NCI-H2227 treated with DMSO at 0.1 percent for 48 hours (cell line): ENCODE data around the gene AKR1C1.
"Not testable (repeated sequence)": the region's sequence is repeated elsewhere in the genome, so short reads cannot be mapped to it uniquely, and the experiment has no call there.

Experiments
- DNase-seq: peaks from one replicate; lab custom pipeline; 2025; lab: John Stamatoyannopoulos, UW

Gene AKR1C1

DNA sequence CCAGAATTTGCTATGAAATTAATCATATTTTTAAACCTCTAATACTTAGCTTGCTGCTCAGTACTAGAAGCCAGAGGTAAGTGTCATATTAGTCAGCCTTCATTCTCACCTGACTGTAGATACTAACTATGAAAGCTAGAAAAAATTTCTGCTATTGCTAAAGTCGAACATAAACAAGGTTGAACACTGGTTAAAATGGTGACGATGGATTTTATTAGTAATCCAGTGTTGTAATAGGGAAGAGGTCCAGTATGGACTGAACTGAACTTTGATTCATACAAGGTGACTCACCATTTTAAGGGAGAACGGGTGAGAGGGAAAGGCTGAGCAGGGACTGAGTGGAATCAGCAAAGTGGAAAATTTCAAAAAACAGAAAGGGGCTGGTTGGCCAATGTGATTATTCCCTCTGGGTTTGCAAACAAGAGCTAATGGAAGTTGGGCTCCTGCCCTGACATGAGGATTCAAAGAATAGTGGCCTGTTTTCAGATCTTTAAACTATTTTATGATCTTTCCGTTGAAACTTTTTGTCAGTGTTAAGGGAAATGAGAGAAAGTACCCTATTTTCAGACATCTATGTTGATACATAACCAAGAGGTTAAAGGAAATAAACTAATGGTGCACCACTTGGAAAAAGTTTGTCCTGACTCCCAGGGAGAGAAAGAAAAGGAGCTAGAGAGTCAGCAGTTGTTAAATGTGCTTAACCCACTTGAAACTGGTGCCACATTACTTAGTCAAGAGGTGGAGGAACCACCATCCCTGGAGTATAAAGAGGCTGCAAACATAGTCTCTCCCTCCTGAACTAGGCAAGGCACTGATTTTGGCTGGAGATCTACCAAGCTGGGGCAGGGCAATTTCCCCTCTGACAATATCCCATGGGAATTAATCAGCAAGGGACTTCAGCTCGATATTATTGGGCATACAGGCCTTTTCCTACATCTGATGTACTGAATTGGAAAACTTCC lies 15.3 kb upstream of the AKR1C1 start:
- no peak for DNase-seq

DNA sequence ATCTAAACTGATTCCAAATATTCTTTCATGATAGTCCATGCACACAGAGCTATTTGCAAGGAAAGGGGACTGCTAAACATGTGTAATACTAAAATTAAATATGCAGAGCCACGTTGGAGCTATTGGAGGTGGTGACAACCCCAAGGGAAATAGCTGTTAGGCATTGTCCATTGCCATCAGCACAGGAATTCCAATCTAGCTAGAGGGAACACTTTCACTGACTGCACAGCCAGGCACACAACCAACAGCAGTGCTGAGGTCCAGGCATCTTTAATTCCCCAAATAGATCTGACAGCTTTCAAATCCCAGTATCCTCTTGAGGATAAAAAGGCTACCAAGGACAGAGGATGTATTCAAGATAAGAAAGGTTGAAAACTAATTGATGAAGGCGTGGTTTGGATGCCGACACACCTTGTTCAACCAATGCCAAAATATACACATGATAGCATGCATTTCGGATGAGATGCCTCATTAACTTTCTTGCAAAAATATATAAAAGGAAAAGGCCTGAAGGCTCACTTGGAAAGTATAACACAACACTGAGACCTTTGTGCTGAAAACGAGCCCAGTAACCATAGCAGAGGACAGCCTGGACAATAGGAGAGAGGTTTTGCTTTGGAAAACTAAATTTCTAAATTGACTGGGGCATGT lies 11.6 kb upstream of the AKR1C1 start:
- not testable (repeated sequence) for DNase-seq

DNA sequence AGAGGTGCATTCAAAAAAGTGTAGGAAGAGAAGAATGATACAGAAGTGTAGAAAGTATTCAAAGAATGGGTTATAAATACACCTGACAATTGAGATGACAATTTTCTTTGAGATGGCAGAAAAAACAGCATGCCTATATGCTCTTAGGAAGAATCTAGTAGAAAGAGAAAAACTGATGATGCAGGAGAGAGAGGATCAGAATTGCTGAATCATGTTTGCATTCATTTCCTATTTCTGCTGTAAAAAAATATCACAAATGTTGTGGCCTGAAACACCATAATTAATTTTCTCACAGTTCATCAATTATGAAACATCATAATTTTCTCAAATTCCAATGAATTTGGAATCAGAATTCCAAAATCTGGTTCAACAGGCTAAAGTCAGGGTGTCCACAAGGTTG lies 9.8 kb upstream of the AKR1C1 start:
- DNase-seq: no peak

DNA sequence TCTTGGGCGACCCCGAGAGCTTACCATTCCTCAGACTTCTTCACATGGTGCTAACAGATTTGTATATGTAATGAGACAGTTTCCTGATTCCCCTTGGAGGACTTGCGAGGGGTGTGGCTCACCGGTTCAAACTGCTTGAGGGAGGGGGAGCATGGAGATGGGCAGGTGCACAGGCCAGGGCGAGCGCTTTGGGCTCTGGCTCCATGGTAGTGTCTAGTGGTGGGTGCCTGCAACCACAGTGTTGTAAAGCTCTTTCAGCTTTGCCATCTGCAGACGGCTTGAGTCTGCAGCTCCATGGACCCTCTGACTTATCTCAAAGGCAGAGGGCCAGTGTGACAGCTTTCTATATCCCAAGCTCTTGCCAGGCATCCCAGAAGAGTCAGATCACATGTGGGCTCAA lies 7.1 kb upstream of the AKR1C1 start:
- not testable (repeated sequence) for DNase-seq

DNA sequence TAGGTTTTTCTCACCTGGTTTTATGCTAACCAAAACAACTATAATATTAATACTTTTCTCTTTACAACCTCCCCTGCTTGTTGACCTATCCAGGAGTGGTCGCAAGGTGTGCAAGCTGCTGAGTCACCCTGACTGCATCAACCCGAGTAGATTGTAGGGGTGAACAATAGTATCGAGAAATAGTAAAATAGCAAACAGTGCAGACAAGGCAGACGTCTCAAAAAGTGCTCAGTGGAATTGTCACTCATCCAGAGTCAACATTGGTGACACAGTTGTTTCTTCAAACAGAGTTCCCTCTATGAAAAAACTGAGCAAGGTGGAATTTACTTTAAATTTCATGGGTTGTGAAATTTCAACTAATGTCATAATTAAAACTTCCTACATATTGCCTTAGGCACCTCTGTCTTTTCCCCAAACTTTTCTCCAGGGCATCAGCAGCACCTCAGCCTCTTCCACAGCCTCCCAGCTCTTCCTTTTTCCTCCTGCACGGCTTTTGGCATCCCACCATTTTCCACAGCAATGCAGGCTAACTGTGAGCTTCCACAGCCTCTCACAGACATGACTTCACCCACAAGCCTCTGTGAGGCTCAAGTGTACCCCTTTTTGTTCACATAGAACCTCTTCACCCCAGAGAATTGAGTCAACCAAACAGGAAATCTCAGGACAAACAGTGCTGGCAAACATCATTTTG lies 6.1 kb upstream of the AKR1C1 start:
- not testable (repeated sequence) for DNase-seq

DNA sequence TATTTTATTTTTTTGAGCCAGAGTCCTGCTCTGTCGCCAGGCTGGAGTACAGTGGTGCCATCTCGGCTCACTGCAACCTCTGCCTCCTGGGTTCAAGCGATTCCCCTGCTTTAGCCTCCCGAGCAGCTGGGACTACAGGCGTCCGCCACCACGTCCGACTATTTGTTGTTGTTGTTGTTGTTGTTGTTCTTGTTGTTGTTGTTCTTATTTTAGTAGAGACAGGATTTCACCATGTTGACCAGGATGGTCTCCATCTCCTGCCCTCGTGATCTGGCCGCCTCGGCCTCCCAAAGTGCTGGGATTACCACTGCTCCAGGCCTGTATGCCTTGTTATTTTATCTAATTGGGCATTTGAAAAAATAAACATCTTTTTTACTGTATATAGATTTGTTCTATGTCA lies 1.7 kb upstream of the AKR1C1 start:
- DNase-seq: not testable (repeated sequence)

DNA sequence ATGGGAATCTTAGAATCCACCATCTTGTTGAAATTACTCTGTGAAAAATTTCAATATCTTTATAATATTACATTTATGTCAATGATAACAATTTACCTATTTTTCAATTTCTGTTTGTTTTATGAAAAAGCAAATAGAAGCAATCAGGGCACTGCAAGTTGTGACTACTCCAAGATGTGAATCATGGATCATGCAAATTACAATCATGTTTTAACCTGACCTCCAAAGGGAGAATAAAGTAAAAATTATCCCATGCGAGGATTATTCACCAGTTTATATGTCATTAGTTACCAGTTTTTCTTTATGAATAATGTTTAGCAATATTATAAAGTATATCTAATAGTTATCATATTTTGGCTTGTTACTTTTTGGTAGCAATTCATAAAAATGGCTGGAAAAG lies 907 bp upstream of the AKR1C1 start:
- DNase-seq: not testable (repeated sequence)

DNA sequence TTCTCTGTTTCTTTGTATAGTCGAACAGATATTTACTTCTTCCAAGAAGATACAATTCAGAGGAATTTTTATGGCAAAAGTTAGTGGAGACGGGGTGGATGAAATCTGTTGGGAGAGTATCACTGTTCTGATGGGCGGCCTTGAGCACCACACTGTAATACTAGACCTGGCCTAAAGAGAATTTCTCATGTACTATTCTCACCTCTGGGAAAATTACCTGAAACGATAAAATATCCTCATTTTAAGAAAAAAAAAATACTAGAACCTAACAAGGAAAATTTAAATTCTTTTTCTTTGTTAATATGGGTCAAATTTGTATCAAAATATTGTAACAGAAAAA lies 570 bp downstream of the AKR1C1 start:
- DNase-seq: not testable (repeated sequence)

DNA sequence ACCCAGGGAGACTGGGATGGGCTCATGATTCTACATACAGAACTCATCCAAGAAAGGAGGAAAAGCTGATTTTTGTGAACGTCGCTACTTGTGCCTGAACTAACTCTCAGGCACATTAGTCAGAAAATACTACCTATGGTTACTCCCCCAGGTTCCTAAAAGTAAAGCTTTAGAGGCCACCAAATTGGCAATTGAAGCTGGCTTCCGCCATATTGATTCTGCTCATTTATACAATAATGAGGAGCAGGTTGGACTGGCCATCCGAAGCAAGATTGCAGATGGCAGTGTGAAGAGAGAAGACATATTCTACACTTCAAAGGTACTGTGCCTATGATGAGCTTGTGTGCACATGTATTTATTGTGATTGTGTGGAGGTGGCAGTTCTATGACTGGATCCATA lies 2.5 kb downstream of the AKR1C1 start:
- DNase-seq: not testable (repeated sequence)

DNA sequence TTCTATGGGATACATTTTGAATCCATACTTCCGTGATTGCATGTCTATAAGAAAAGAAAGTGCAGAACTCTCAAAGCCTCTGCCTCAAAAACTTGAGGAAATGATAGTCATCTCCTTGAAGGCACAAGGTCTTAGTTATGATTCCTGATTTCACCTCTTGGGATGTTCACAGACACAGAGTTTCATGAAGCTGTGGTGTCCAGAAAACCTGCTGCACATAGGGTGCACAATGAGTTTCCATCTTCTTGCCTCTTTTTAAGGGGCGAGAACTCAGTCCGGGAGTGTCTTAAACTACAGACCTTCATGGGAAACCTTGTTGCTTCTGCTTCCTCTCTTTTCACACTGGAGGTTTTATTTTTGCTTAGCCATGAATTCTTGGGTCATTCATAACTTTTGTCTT lies 4.0 kb downstream of the AKR1C1 start:
- not testable (repeated sequence) for DNase-seq

DNA sequence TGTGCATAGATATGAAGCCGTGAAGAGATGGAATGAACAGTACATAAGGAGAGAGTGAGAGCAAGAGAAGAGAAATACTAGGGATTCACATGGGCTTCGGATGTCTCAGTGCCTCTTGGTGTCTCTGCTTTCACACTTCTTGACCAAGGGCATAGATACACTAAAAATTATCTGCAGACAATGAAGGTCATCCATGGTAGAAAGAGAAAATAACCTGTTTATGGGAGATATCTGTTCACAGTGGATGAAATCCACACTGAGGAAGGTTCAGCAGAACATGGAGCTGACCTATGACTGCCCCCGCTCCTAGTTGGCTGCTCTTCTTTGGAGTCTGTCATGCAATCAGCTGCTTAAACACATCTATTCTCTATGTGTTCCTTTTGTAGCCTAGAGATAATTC lies 6.1 kb downstream of the AKR1C1 start:
- not testable (repeated sequence) for DNase-seq

DNA sequence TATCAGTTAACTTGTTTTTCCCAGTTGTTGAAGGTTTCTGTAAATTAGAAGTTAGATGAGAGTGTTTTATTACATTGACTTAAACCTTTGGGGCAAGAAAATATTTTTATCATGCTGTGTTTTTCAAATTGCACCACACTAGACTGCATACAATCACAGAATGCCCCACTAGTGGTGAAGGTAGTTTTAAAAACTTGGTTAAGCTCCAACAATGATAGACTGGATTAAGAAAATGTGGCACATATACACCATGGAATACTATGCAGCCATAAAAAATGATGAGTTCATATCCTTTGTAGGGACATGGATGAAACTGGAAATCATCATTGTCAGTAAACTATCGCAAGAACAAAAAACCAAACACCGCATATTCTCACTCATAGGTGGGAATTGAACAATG lies 7.1 kb downstream of the AKR1C1 start:
- DNase-seq: not testable (repeated sequence)

DNA sequence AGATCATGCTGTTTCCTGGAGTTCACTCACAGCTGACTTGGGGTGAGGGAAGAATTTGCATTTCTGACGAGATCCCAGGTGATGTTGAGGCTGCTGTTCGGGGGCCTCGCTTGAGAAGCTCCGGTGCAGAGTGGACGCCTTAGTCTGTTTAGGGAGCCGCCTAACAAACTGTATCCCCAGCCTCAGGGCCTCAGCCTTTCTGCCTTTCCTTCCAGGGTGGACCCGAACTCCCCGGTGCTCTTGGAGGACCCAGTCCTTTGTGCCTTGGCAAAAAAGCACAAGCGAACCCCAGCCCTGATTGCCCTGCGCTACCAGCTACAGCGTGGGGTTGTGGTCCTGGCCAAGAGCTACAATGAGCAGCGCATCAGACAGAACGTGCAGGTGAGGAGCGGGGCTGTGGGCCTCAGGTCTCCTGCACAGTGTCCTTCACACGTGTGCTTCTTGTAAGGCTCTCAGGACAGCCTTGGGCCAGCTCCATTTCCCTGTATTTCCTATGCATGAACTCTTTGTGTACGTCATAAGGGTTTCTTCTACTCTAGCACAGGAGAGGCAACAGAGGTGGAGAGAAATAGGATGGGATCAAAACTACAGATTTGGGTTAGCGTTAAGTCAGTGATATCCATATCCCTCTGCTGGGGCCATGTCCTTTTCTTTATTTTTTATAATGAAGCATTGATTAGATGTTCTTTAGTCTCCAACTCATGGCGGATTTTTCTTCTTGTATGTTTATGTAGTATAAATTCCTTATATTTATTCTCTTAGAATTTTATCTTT lies 9.3 kb downstream of the AKR1C1 start:
- not testable (repeated sequence) for DNase-seq

DNA sequence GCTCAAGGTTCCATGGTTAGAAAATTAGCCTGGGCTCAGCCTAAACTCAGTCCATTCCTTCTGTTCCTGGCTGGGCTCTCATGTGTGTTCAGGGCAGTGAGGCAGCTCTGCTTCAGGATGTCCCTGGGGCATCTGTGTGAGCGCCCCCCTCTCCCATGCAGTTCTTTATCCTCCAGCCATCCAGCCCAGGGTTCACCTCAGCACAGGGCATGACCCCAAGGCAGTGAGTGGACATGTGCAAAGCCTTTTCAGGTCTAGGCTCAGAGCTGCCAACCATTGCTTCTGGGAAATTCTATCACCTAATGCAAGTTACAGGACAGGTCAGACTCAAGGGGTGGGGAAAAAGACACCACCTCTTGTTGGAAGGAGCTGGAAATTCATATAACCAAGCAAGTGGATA lies 10.1 kb downstream of the AKR1C1 start:
- DNase-seq: not testable (repeated sequence)

DNA sequence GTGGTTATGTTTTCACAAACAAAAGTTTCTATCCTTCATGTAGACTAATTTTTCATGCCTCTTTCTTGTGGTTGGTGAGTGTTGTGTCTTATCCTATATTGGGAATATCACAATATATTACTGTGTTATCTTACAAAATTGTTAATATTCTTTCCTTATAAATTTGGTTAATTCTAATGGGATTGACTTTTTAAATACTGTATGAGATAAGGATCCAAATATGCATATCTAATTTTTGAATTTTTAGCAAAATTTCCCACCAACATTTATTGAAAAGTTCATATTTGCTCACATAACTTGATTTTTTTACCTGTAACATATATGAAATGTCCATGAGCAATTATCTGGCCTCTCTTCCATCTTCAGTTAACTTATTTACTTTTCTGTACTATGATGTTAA lies 11.2 kb downstream of the AKR1C1 start:
- not testable (repeated sequence) for DNase-seq

DNA sequence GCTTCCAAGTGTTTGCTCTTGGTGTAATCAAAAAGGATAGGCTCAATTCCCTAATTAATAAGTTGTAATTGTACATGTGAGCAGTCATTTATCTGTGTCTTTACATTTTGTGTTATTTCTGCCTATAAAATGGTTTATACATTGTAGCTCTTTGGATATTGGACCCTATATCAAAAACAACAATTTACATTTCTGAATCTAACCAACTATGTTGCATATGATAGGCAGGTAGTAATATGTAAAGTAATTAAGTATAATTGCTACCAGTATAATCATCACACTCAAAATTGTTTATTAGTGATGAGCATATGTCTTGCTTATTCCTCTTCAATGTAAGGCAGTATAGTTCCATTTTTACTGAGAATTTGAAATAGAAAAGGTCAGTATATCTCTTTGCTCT lies 13.8 kb downstream of the AKR1C1 start:
- no peak for DNase-seq

DNA sequence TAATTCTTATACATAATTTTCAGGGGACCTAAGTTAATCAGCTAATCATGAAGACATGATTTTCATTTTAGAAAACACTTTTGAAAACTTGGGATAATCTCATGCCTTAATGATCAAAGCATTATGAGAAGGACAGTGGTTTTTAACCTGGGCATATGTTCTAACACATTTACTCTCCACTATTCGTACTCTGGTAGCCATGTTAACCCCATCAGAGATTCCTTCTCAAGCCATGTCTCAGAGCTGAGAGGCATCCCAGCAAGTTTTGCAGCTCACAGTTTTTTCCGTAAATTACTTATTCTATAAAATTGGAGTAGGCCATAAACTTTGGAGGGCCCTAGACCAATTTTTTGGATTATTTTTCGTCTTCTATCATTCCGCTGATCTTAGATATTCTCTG lies 15.7 kb downstream of the AKR1C1 start:
- no peak for DNase-seq

DNA sequence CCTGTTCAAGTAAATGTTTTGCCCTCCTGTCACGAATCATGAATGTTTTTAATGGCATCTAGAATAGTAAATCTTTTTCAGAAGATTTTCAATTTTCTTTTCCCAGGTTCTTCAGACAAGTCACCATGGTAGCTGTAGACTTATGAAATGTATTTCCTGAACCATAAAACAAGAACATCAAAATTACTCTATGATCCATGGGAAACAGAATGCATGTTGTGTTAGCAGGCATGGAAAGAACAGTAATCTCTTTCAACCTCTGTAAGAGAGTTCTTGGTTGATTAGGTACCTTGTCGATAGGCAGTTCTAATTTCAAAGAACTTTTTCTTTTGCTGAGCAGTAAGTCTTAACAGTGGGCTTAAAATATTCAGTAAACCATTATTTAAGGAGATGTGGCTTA lies 17.6 kb downstream of the AKR1C1 start:
- no peak for DNase-seq

DNA sequence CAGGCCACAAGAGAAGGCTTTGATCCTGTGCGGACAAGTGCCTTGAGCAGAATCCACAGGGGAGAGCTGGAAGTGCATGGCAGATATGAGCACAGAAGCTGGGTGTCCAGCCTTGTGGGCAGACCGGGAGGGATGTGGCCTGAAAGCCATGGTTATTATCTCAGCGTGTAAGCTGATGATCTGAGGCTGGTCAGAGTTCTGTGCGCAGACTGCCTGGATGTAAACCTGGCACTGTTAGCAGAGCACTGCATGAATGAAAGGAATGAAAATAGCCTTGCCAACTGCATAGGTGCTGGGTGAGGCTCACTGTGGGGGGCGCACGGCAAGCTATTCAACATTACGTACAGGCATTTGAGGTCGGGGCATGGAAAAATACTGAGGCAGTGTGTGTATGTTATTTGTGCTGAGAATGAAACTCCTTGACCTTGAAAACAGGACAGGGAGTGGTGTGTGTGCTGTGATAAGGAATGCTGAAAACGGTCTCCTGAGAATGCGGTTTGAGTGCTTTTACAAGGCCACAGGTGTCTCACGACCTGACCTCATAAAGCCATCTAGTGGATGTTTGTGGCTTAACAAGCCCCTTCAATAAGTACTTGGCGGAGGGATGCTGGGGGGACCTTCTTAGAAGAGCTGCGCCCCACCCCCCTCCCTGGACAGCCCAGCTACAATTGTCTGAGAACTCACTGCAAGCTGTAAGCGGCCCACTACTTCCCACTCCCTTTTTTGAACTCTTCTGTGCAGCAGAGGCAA lies 18.7 kb downstream of the AKR1C1 start:
- DNase-seq: no peak

DNA sequence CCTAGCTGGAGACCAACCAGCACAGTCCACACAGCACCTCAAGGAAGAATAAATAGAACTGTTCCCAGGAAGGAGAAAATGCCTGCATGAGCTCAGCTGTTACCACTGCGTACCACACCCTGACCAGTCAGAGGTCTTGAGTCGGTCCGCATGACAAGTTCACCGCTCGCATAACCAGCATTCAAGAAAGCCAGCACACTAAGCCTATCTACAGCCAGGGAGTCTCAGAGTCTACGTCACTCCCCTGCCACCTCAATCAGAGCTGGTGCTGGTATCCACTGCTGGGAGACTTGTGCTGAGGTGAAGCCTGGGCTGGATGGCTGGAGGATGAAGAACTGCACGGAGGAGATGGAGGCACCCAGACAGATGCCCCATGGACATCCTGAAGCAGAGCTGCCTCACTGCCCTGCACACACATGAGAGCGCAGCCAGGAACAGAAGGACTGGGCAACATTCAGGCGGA lies 19.6 kb downstream of the AKR1C1 start:
- DNase-seq: no peak

DNA sequence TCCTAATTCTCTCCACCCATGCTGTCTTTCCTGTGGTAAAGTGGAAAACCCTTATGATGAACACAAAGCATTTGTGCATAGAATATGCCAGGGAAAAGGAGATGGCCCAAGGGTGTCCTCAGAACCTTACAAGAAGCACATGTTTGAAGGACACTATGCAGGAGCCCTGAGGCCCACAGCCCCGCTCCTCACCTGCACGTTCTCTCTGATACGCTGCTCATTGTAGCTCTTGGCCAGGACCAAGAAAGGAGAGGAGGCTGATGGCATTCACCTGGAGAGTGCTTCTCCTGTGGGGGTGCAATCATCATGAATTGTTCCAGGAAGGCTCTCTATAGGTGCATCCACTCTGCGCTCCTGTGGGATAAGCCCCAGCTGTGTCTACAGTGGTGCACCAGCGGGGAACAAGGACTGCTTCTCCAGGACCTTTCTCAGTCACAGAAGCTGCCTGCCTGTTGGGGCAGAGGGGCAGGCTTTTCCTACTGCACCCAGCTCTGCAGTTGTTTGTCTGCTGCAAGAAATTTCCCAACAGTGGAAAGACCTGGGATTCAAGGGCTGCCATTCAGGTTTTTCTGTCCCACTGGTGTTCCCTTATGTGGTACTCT lies 20.5 kb downstream of the AKR1C1 start:
- no peak for DNase-seq
